Suppressor macrophage treated with lipopolysaccharide for 4 hours (primary cell): ENCODE results near the gene SLC16A4.
"Not testable (repeated sequence)": the region's sequence is repeated elsewhere in the genome, so short reads cannot be mapped to it uniquely, and the experiment has no call there.

Source experiments
- DNase-seq: peaks from one replicate; pipeline ENCODE4 v3.0.0-alpha.2; 2020

The SLC16A4 gene

DNA sequence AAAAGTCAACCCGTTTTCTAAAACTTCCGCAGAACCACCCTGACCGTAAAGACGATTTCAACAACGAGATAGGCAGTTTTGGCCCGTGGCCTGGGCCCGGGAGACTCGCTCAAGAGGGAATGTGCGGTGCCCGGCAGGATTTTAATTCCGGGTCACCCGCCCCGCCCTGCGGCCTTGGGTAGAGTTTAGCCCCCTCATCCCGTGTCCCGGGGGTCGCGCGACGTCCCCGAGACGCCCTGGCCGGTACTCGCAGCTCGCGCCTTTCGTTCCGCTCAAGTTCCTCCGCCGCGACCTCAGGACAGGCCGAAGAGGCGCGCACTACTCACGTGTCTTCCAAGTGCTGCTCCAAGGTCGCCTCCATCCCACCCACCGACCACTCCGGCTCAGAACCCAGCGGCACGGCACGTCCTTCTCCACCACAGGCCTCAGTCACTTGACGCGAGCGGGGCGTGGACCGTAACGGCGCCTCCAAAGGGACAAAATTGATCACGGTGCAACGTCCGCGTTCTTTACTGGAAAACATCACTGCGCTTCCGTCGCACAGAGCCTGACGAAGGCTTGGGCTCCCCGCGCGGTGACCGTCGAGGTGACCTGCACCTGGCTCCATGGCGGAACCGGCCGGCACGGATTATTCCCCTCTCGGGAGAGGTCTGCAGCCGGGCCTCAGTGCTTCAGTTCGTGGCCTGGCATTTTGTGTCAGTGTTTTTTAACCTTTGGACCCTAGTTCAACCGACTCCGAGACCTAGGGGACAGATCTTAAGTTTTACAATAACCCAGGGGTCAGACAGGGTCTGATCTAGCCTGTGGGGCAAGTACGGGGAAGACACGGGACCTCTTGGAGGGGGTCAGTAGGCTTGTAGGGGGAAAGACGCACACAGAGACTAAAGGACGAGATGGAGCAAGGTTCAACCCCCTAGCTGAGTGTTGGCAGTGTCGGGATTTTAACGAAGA lies 16.7 kb upstream of the SLC16A4 start, which contains the start of gene LAMTOR5:
LAMTOR5 (minus strand) TSS at position 435 of the 951 bp plus-strand sequence; CDS start at position 361, 74 bp downstream.
- DNase-seq, result peak; percentile 96

DNA sequence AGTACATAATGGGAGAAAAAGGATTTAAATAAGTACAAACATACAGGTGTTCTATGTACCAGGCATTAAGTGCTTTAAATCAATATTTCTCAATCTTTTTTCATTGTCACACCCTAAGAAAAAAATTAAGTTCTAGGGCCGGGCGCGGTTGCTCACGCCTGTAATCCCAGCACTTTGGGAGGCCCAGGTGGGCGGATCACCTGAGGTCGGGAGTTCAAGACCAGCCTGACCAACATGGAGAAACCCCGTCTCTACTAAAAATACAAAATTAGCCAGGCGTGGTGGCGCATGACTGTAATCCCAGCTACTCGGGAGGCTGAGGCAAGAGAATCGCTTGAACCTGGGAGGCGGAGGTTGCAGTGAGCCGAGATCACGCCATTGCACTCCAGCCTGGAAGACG lies 15.6 kb upstream of the SLC16A4 start:
- not testable (repeated sequence) for DNase-seq

DNA sequence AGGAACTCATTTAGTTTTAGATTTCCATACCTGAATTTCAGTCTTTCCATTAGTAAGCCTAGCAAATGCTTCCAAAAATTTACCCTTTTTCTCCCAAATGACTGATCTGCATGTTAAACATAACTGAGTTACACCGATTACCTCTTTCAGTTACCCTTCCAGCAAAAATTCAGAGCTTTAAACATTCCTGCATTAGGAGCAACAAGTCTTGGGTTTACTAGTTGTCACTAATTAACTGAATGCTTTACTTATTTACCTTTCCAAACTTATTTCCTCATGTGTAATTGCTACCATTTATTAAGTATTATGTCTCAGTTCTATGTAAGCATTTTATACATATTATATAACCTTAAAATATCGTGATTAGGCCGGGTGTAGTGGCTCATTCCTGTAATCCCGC lies 13.6 kb upstream of the SLC16A4 start:
- DNase-seq, result no peak

- DNase-seq, result no peak
Measured at GRCh38 chr1:110403805-110404204, 13.0 kb upstream of the SLC16A4 start.

DNA sequence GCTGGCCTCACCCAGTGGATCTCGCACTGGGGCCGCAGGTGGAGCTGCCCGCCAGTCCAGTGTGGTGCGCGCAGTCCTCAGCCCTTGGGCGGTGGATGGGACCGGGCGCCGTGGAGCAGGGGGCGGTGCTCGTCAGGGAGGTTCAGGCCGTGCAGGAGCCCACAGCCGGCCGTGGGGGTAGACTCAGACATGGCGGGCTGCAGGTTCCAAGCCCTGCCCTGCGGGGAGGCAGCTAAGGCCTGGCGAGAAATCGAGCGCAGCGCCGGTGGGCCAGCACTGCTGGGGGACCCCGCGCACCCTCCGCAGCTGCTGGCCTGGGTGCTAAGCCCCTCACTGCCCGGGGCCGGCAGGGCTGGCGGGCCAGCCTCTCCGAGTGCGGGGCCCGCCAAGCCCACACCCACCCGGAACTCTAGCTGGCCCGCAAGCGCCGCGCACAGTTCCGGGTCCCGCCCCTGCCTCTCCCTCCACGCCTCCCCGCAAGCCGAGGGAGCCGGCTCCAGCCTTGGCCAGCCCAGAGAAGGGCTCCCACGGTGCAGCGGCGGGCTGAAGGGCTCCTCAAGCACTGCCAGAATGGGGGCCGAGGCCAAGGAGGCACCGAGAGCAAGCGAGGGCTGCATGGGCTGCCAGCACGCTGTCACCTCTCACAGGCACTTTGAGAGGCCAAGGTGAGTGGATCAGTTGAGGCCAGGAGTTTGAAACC lies 5.6 kb upstream of the SLC16A4 start:
- not testable (repeated sequence) for DNase-seq

GRCh38 chr1:110394493-110394820 lies 3.6 kb upstream of the SLC16A4 start:
- no peak for DNase-seq

GRCh38 chr1:110393691-110394492 lies 3.1 kb upstream of the SLC16A4 start:
- no peak for DNase-seq

- no peak for DNase-seq
Measured at GRCh38 chr1:110393286-110393685, 2.5 kb upstream of the SLC16A4 start.

- DNase-seq, result no peak
Measured at GRCh38 chr1:110390096-110390495, 730 bp downstream of the SLC16A4 start.

DNA sequence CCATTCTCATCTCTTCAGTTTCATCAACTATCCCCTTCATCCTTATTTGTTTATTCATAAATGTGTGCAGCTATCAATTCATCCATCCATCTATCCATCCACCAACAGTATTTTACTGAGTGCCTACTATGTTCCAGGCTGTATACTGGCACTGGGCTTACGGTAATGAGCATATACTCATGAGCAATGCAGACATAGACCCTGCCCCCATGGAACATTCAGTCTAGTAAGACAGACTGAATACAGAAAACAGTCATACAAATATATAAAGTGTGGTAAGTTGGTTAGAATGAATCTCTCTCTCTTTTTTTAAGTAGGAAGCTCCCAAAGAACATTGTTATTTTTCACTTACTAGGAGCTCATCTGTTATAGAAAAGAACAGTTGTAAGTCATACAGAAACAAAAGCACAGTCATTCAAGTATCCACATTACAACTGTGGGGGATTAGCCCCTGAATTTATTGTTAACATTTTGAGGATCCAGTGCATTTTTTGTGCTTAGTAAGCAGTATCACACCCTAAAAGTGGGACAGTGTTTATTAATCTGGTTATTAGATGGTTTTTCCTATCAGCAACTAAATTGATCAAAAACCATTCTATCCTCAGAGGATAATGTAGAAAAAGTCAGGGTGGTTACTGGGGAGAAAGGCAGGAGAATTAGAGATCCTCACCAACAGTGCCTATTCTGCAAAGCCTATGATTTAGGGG lies 3.6 kb downstream of the SLC16A4 start:
- DNase-seq, result no peak

DNA sequence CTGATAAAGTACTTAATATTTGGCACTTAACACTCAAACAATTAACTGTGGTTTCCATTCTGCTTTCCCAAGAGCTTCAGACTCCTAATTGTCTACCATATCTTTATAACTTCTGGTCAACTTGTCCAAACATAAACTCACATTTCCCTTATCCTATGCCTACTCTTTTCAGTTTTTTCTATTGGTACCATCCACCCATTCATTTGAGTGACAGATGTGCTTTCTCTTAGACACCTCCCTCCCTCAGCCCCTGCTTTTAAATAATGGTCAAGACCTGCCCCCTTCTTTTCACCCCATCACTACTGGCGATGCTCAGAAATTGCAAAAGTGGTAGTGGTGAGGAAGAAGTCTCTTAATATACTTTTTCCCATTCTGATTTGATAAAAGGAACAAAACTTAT lies 5.5 kb downstream of the SLC16A4 start:
- no peak for DNase-seq

- DNase-seq, result no peak
Measured at GRCh38 chr1:110384581-110385321, 6.1 kb downstream of the SLC16A4 start.

DNA sequence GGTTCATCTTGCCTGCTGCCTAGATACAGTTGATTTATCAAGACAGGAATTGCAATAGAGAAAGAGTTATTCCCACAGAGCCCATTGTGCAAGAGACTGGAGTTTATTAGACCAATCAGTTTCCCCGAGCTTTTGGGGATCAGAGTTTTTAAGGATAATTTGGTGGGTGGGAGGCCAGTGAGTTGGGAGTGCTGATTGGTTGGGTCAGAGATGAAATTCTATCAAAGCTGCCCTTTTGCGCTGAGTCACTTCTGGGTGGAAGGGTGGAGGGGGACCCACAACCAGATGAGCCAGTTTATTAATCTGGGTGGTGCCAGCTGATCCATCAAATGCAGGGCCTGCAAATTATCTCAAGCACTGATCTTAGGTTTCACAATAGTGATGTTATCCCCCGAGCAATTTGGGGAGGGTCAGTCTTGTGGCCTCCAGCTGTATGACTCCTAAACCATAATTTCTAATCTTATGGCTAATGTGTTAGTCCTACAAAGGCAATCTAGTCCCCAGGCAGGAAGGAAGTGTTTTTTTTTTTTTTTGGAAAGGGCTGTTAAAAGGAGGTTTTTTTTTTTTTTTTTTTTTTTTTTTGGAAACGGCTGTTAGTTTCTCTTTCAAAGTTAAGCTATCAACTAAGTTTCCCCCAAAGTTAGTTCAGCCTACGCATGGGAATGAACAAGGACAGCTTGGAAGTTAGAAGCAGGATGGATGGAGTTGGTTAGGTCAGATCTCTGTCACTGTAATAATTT lies 7.4 kb downstream of the SLC16A4 start:
- peak; percentile 3 for DNase-seq

GRCh38 chr1:110380672-110381283 lies 10.0 kb downstream of the SLC16A4 start:
- DNase-seq, result peak; percentile 66

DNA sequence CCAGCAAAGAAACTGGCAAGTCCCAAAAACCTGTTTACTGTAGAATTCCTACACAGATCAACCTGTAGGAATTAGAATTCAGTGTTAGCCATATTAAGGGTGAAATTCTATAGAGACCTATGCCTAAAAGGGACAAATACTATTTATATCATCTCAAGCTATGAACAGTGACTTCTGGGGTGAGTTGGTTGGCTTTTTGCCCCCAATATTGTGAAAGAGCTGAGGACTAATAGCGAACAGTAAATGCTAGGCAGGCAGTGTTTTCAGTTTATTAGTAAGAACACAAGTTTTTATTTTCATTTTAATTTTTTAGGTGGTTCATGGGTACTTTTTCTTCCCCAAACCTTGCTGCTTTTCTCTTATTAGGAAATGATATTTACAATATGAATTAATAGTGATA lies 15.3 kb downstream of the SLC16A4 start:
- DNase-seq, result no peak

- DNase-seq, result no peak
Measured at GRCh38 chr1:110370827-110371226, 20.0 kb downstream of the SLC16A4 start.

DNA sequence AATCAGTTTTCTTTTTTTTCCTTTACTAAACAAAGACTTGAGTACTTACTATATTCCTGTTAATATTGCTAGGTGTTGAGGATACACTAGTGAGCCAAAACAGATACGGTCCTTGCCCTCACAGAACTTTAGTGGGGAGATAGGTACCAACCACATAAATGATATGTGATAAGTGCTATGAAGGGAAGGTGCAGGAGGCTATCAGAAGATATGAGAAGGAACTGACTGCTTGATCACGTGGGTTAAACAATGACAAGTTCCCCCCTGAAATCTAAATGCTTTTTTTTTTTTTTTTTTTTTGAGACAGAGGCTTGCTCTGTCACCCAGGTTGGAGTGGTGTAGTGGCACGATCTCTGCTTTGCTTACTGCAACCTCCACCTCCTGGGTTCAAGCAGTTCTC lies 26.6 kb downstream of the SLC16A4 start:
- DNase-seq, result no peak

GRCh38 chr1:110361856-110362255 lies 29.0 kb downstream of the SLC16A4 start:
- no peak for DNase-seq

DNA sequence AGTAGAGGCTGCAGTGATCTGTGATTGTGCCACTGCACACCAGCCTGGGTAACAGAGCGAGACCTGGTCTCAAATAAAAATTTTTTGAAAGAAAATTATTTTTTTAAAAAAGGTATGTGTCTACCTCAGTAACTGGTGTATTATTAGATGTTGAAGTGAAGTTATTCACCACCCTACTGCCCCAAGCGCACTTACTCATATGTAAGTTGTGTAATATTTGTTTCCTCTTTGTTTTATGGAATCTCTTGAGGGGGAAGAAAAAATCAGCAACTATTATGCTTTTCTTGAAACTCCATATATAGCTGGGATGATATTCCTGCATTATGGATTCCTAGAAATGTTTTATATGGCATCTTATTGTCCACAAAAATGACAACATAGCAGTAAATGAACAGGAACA lies 30.4 kb downstream of the SLC16A4 start:
- peak; percentile 41 for DNase-seq

- no peak for DNase-seq
Measured at GRCh38 chr1:110356379-110356778, 34.4 kb downstream of the SLC16A4 start.

- DNase-seq, result no peak
Measured at GRCh38 chr1:110355321-110355720, 35.5 kb downstream of the SLC16A4 start.
